ENCODE data around the gene LGALS1. TPM values are rescaled to one million over a fixed set of nuclear protein-coding genes. Genes with fewer than 3 reads are reported as not detected.

Gene LGALS1
- total RNA-seq, 2 experiments from 2014 or later: 1,140 to 1,273 TPM

- peak within 1 kb of the TSS; percentile 87 for H3K27ac Mint-ChIP-seq
- ChIA-PET POLR2A (interaction anchor here (0.7 to 3.0 kb wide), 3 partner anchors 16 to 1661 kb away, joined by 4 to 9 read pairs (median 5); partner anchors contain the start of gene LGALS1), CTCF (interaction anchor here (0.6 to 4.6 kb wide), 21 partner anchors 9 to 1686 kb away, joined by 3 to 47 read pairs (median 4); partner anchors contain the start of genes LGALS1 and SH3BP1)
- peaks cover 20% of the 10 kb centered on the region for H3K36me3 Mint-ChIP-seq (ENCODE audit: low read depth)
- DNase-seq: peak; percentile 99
- H3K9me3 Mint-ChIP-seq: no peaks in the 10 kb centered on the region
- H3K27me3 Mint-ChIP-seq: no peaks in the 10 kb centered on the region
- peak within 1 kb of the TSS; percentile 85 for H3K4me3 Mint-ChIP-seq
- peaks cover 42% of the 10 kb centered on the region for H3K4me1 Mint-ChIP-seq
These were observed 17.0 kb upstream of the LGALS1 start, which contains the start of gene PDXP for GRCh38 chr22:37658133-37659065. Gene PDXP (plus strand): TSS chr22:37658723. CDS start chr22:37658783, 60 bp downstream.

- CTCF ChIA-PET: interaction anchor here (0.6 to 4.6 kb wide), 16 partner anchors 8 to 1687 kb away, joined by 3 to 47 read pairs (median 4); partner anchors contain the start of genes LGALS1 and SH3BP1
- Mint-ChIP-seq H3K27ac (peak overlapping the region; percentile 65), H3K36me3 (ENCODE audit: low read depth) (peaks cover 15% of the 10 kb centered on the region), H3K4me1 (peaks cover 42% of the 10 kb centered on the region), H3K4me3 (peak overlapping the region; percentile 82), H3K9me3 (no peaks in the 10 kb centered on the region), H3K27me3 (no peaks in the 10 kb centered on the region)
- DNase-seq: no peak
- POLR2A ChIA-PET: interaction anchor here (0.9 to 3.0 kb wide), 2 partner anchors 17 to 1660 kb away, joined by 4 to 9 read pairs; partner anchors contain the start of gene LGALS1
These were observed 16.2 kb upstream of the LGALS1 start for GRCh38 chr22:37659066-37659896.

- Mint-ChIP-seq H3K4me1 (peaks cover 42% of the 10 kb centered on the region), H3K27me3 (no peaks in the 10 kb centered on the region), H3K27ac (peak overlapping the region; percentile 65), H3K36me3 (ENCODE audit: low read depth) (peaks cover 9% of the 10 kb centered on the region), H3K9me3 (no peaks in the 10 kb centered on the region), H3K4me3 (peak overlapping the region; percentile 82)
- no peak for DNase-seq
- ChIA-PET POLR2A (interaction anchor here (3.0 kb wide), 1 partner anchor 16 kb away, joined by 9 read pairs; the partner anchor contains the start of gene LGALS1), CTCF (interaction anchor here (0.9 to 4.6 kb wide), 11 partner anchors 11 to 54 kb away, joined by 3 to 47 read pairs (median 11); partner anchors contain the start of genes GGA1 and LGALS1)
These were observed 15.3 kb upstream of the LGALS1 start for GRCh38 chr22:37659897-37660708.

- Mint-ChIP-seq H3K36me3 (ENCODE audit: low read depth) (peaks cover 8% of the 10 kb centered on the region), H3K4me1 (peaks cover 42% of the 10 kb centered on the region), H3K27ac (peak overlapping the region; percentile 42), H3K4me3 (peak overlapping the region; percentile 82), H3K9me3 (no peaks in the 10 kb centered on the region), H3K27me3 (no peaks in the 10 kb centered on the region)
- DNase-seq: no peak
- CTCF ChIA-PET: interaction anchor here (1.6 to 4.6 kb wide), 5 partner anchors 10 to 52 kb away, joined by 3 to 27 read pairs (median 21); partner anchors contain the start of gene GGA1
- POLR2A ChIA-PET: no interaction called here
These were observed 14.8 kb upstream of the LGALS1 start for GRCh38 chr22:37660709-37661045.

GRCh38 chr22:37661160-37661924, 14.1 kb upstream of the LGALS1 start:
- H3K27me3 Mint-ChIP-seq: no peaks in the 10 kb centered on the region
- H3K36me3 Mint-ChIP-seq (ENCODE audit: low read depth): peaks cover 8% of the 10 kb centered on the region
- H3K9me3 Mint-ChIP-seq: no peaks in the 10 kb centered on the region
- CTCF ChIA-PET: interaction anchor here (0.6 to 4.6 kb wide), 8 partner anchors 10 to 1026 kb away, joined by 4 to 25 read pairs (median 4); partner anchors contain the start of gene GGA1
- H3K27ac Mint-ChIP-seq: peak overlapping the region; percentile 42
- peaks cover 39% of the 10 kb centered on the region for H3K4me1 Mint-ChIP-seq
- POLR2A ChIA-PET: no interaction called here
- DNase-seq: peak; percentile 48
- peak overlapping the region; percentile 82 for H3K4me3 Mint-ChIP-seq

GRCh38 chr22:37662039-37662438, 13.4 kb upstream of the LGALS1 start:
- peaks cover 39% of the 10 kb centered on the region for H3K4me1 Mint-ChIP-seq
- peaks cover 12% of the 10 kb centered on the region for H3K36me3 Mint-ChIP-seq (ENCODE audit: low read depth)
- peak overlapping the region; percentile 60 for H3K27ac Mint-ChIP-seq
- no peaks in the 10 kb centered on the region for H3K27me3 Mint-ChIP-seq
- ChIA-PET CTCF (interaction anchor here (0.6 to 4.6 kb wide), 6 partner anchors 9 to 1027 kb away, joined by 4 to 25 read pairs (median 5); partner anchors contain the start of gene GGA1), POLR2A (no interaction called here)
- H3K9me3 Mint-ChIP-seq: no peaks in the 10 kb centered on the region
- no peak overlapping the region for H3K4me3 Mint-ChIP-seq
- DNase-seq: no peak

GRCh38 chr22:37663521-37664140, 11.8 kb upstream of the LGALS1 start:
- Mint-ChIP-seq H3K4me1 (peaks cover 31% of the 10 kb centered on the region), H3K36me3 (ENCODE audit: low read depth) (peaks cover 12% of the 10 kb centered on the region), H3K9me3 (no peaks in the 10 kb centered on the region), H3K4me3 (no peak overlapping the region), H3K27ac (no peak overlapping the region), H3K27me3 (no peaks in the 10 kb centered on the region)
- CTCF ChIA-PET: interaction anchor here (0.6 to 3.1 kb wide), 6 partner anchors 8 to 32 kb away, joined by 3 to 21 read pairs (median 4); partner anchors contain the start of gene LGALS1
- DNase-seq: no peak
- POLR2A ChIA-PET: no interaction called here

GRCh38 chr22:37664249-37665101, 11.0 kb upstream of the LGALS1 start:
- no peak overlapping the region for H3K27ac Mint-ChIP-seq
- H3K9me3 Mint-ChIP-seq: no peaks in the 10 kb centered on the region
- peaks cover 30% of the 10 kb centered on the region for H3K4me1 Mint-ChIP-seq

GRCh38 chr22:37665487-37665886, 9.9 kb upstream of the LGALS1 start:
- no peaks in the 10 kb centered on the region for H3K9me3 Mint-ChIP-seq
- no peak overlapping the region for H3K4me3 Mint-ChIP-seq
- no peak overlapping the region for H3K27ac Mint-ChIP-seq
- CTCF ChIA-PET: interaction anchor here (1.5 kb wide), 1 partner anchor 22 kb away, joined by 5 read pairs; no protein-coding TSS in a partner anchor
- POLR2A ChIA-PET: no interaction called here
- DNase-seq: no peak
- H3K27me3 Mint-ChIP-seq: no peaks in the 10 kb centered on the region
- H3K36me3 Mint-ChIP-seq (ENCODE audit: low read depth): peaks cover 12% of the 10 kb centered on the region
- H3K4me1 Mint-ChIP-seq: peaks cover 23% of the 10 kb centered on the region

More at GRCh38 chr22:37664249-37665101, 11.0 kb upstream of the LGALS1 start:
- Mint-ChIP-seq H3K36me3 (ENCODE audit: low read depth) (peaks cover 12% of the 10 kb centered on the region), H3K4me3 (no peak overlapping the region), H3K27me3 (no peaks in the 10 kb centered on the region)
- POLR2A ChIA-PET: no interaction called here
- CTCF ChIA-PET: interaction anchor here (1.2 to 1.5 kb wide), 2 partner anchors 11 to 19 kb away, joined by 3 to 5 read pairs; partner anchors contain the start of gene LGALS1
- no peak for DNase-seq

- DNase-seq: no peak
- no peak overlapping the region for H3K4me3 Mint-ChIP-seq
- H3K4me1 Mint-ChIP-seq: peaks cover 34% of the 10 kb centered on the region
- no peaks in the 10 kb centered on the region for H3K27me3 Mint-ChIP-seq
- POLR2A ChIA-PET: no interaction called here
- CTCF ChIA-PET: interaction anchor here (1.4 to 3.6 kb wide), 4 partner anchors 10 to 63 kb away, joined by 3 to 25 read pairs (median 13); partner anchors contain the start of gene PDXP
- no peak overlapping the region for H3K27ac Mint-ChIP-seq
- peaks cover 8% of the 10 kb centered on the region for H3K36me3 Mint-ChIP-seq (ENCODE audit: low read depth)
- H3K9me3 Mint-ChIP-seq: no peaks in the 10 kb centered on the region
These were observed 5.8 kb upstream of the LGALS1 start for GRCh38 chr22:37669586-37669985.
